ENCODE measurements around the gene GAB4.
"Not testable (repeated sequence)": the region's sequence is repeated elsewhere in the genome, so short reads cannot be mapped to it uniquely, and the experiment has no call there.

GAB4 gene

GRCh38 chr22:16960220-16960883 is 47.7 kb downstream of the GAB4 start:
- no peak for DNase-seq

GRCh38 chr22:16959345-16959930 is 48.6 kb downstream of the GAB4 start:
- no peak for DNase-seq

GRCh38 chr22:16958475-16958874 is 49.5 kb downstream of the GAB4 start:
- DNase-seq, result no peak

GRCh38 chr22:16957781-16958180 is 50.2 kb downstream of the GAB4 start:
- no peak for DNase-seq

GRCh38 chr22:16956290-16956689 is 51.7 kb downstream of the GAB4 start:
- no peak for DNase-seq

- peak in 19 of 51 donors; percentile 2 to 57 (median 14) for DNase-seq
Observed at GRCh38 chr22:16955678-16956210, 52.3 kb downstream of the GAB4 start.

- DNase-seq, result no peak
Observed at GRCh38 chr22:16955081-16955480, 52.9 kb downstream of the GAB4 start.

GRCh38 chr22:16954060-16954403 is 54.0 kb downstream of the GAB4 start:
- no peak for DNase-seq

GRCh38 chr22:16953206-16954059 is 54.6 kb downstream of the GAB4 start:
- DNase-seq, result no peak

GRCh38 chr22:16949561-16949960 is 58.5 kb downstream of the GAB4 start:
- DNase-seq, result peak in 2 of 51 donors; percentile 1 to 13

GRCh38 chr22:16937811-16938210 is 70.2 kb downstream of the GAB4 start:
- DNase-seq, result no peak

- not testable (repeated sequence) for DNase-seq
Observed at GRCh38 chr22:16937209-16937608, 70.8 kb downstream of the GAB4 start.

- peak in 1 of 51 donors; percentile 5 for DNase-seq
Observed at GRCh38 chr22:16936625-16937024, 71.4 kb downstream of the GAB4 start.

GRCh38 chr22:16935209-16935608 is 72.8 kb downstream of the GAB4 start:
- DNase-seq, result no peak

GRCh38 chr22:16933291-16934282 is 74.4 kb downstream of the GAB4 start:
- DNase-seq, result no peak

GRCh38 chr22:16932577-16932976 is 75.4 kb downstream of the GAB4 start:
- peak in 12 of 51 donors; percentile 1 to 43 (median 11) for DNase-seq

- DNase-seq, result no peak
Observed at GRCh38 chr22:16925407-16925966, 82.5 kb downstream of the GAB4 start.

GRCh38 chr22:16922706-16923105 is 85.3 kb downstream of the GAB4 start:
- DNase-seq, result no peak

- DNase-seq, result no peak
Observed at GRCh38 chr22:16922076-16922475, 85.9 kb downstream of the GAB4 start.

GRCh38 chr22:16917144-16918003 is 90.6 kb downstream of the GAB4 start:
- DNase-seq, result peak in 43 of 51 donors; percentile 4 to 77 (median 34)
